ENCODE data around the gene AAK1. TPM values are rescaled to one million over a fixed set of nuclear protein-coding genes. Genes with fewer than 3 reads are reported as not detected.

The AAK1 gene
- total RNA-seq, 1 experiment from 2014 or later: 35.6 TPM

DNA sequence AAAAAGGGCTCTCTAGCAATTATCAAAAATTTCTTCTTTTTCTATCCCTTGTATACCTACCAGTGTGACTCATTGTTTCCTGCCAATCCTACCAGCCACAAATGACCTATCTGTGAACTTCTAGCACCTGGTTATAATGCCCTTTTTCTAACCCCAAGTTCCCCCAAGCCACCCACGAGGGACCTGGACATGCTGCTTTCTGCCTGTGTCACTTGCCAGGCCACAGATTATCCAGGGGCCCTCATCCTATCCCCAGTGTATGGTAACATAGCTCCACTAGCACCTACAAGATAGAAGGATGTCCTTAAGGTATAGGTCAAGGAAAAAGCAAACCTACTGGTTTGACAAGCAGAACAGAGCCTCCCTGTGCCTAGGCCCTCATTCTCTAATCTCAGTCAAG is 26.8 kb downstream of the AAK1 start:
- H3K4me1 Mint-ChIP-seq: no peaks in the 10 kb centered on the region
- H3K9me3 Mint-ChIP-seq: no peaks in the 10 kb centered on the region
- no peak for ATAC-seq
- ChIA-PET POLR2A (no interaction called here), CTCF (no interaction called here)
- TF ChIP-seq ZNF219 (CRISPR knock-in tag; IDR thresholded peaks at IDR 0.05; ENCODE audit: borderline replicate concordance) (no peak), NR2C2 (CRISPR knock-in tag; IDR thresholded peaks at IDR 0.05) (no peak), CREM (CRISPR knock-in tag; IDR thresholded peaks at IDR 0.05) (no peak), TCF7 (CRISPR knock-in tag; IDR thresholded peaks at IDR 0.05; ENCODE audit: low read depth) (no peak), JUN (CRISPR knock-in tag; IDR thresholded peaks at IDR 0.05) (no peak), GABPB1 (CRISPR knock-in tag; IDR thresholded peaks at IDR 0.05) (no peak), RORB (CRISPR knock-in tag; IDR thresholded peaks at IDR 0.05) (no peak), RELA (CRISPR knock-in tag; IDR thresholded peaks at IDR 0.05; ENCODE audit: borderline replicate concordance) (no peak), TP53 (CRISPR knock-in tag; IDR thresholded peaks at IDR 0.05) (no peak), NR3C1 (CRISPR knock-in tag; conservative IDR thresholded peaks at IDR 0.05; ENCODE audit: low read depth) (no peak)
- TF ChIP-seq, protein P1, sequence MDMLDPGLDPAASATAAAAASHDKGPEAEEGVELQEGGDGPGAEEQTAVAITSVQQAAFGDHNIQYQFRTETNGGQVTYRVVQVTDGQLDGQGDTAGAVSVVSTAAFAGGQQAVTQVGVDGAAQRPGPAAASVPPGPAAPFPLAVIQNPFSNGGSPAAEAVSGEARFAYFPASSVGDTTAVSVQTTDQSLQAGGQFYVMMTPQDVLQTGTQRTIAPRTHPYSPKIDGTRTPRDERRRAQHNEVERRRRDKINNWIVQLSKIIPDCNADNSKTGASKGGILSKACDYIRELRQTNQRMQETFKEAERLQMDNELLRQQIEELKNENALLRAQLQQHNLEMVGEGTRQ (CRISPR knock-in tag; IDR thresholded peaks at IDR 0.05): no peak
- TF ChIP-seq, protein P2, sequence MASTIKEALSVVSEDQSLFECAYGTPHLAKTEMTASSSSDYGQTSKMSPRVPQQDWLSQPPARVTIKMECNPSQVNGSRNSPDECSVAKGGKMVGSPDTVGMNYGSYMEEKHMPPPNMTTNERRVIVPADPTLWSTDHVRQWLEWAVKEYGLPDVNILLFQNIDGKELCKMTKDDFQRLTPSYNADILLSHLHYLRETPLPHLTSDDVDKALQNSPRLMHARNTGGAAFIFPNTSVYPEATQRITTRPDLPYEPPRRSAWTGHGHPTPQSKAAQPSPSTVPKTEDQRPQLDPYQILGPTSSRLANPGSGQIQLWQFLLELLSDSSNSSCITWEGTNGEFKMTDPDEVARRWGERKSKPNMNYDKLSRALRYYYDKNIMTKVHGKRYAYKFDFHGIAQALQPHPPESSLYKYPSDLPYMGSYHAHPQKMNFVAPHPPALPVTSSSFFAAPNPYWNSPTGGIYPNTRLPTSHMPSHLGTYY (CRISPR knock-in tag; IDR thresholded peaks at IDR 0.05): no peak
- TF ChIP-seq, protein P3, sequence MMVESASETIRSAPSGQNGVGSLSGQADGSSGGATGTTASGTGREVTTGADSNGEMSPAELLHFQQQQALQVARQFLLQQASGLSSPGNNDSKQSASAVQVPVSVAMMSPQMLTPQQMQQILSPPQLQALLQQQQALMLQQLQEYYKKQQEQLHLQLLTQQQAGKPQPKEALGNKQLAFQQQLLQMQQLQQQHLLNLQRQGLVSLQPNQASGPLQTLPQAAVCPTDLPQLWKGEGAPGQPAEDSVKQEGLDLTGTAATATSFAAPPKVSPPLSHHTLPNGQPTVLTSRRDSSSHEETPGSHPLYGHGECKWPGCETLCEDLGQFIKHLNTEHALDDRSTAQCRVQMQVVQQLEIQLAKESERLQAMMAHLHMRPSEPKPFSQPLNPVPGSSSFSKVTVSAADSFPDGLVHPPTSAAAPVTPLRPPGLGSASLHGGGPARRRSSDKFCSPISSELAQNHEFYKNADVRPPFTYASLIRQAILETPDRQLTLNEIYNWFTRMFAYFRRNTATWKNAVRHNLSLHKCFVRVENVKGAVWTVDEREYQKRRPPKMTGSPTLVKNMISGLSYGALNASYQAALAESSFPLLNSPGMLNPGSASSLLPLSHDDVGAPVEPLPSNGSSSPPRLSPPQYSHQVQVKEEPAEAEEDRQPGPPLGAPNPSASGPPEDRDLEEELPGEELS (CRISPR knock-in tag; IDR thresholded peaks at IDR 0.05): no peak
- TF ChIP-seq, protein P4, sequence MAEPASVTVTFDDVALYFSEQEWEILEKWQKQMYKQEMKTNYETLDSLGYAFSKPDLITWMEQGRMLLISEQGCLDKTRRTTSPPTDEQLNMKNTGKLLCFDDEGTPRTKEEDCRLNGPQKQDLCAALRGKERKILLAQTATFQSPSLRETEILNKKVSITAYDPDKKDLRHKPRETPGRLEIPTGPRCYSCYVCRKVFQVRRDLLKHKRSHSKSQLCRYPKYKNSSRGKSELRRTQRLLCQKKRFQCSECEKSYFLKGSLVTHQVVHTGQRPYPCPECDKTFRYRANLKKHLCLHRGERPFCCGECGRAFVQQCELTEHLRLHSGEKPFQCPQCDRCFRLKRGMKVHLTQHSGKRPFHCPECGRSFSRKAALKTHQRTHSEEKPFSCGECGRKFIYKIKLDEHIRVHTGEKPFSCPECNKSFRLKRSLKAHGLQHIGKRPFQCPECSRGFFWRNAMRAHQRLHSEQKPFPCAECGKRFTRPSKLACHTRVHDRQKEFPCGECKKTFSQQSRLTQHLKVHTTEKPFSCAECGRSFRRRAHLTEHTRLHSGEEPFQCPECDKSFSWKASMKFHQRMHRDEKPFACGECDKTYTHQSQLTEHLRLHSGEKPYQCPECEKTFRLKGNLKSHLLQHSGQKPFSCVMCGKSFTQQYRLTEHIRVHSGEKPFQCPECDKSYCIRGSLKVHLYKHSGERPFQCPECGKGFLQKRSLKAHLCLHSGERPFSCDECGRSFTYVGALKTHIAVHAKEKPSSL (CRISPR knock-in tag; conservative IDR thresholded peaks at IDR 0.05): no peak
- TF ChIP-seq, protein P5, sequence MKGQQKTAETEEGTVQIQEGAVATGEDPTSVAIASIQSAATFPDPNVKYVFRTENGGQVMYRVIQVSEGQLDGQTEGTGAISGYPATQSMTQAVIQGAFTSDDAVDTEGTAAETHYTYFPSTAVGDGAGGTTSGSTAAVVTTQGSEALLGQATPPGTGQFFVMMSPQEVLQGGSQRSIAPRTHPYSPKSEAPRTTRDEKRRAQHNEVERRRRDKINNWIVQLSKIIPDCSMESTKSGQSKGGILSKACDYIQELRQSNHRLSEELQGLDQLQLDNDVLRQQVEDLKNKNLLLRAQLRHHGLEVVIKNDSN (CRISPR knock-in tag; IDR thresholded peaks at IDR 0.05): no peak
- TF ChIP-seq, protein P6, sequence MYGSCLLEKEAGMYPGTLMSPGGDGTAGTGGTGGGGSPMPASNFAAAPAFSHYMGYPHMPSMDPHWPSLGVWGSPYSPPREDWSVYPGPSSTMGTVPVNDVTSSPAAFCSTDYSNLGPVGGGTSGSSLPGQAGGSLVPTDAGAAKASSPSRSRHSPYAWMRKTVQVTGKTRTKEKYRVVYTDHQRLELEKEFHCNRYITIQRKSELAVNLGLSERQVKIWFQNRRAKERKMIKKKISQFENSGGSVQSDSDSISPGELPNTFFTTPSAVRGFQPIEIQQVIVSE (CRISPR knock-in tag; IDR thresholded peaks at IDR 0.05; ENCODE audit: borderline replicate concordance): no peak
- no peak overlapping the region for H3K4me3 Mint-ChIP-seq
- H3K36me3 Mint-ChIP-seq: no peaks in the 10 kb centered on the region
- no peaks in the 10 kb centered on the region for H3K27me3 Mint-ChIP-seq (ENCODE audit: low read depth)
- no peak for DNase-seq (ENCODE audit: low spot score)
- H3K27ac Mint-ChIP-seq: no peak overlapping the region

DNA sequence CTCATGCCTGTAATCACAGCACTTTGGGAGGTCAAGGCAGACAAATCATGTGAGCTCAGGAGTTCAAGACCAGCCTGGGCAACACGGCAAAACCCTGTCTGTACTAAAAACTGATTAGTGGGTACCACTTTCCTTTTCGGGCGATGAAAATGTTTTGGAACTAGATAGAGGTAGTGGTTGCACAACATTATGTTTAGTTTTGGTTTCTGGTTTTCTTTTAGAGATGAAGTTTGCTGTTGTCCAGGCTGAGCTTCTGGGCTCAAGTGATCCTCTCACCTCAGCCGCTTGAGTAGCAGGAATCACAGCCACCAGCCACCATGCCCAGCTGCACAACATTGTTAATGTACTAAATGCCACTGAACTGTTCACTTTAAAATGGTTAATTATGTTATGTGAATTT is 27.6 kb downstream of the AAK1 start:
- H3K36me3 Mint-ChIP-seq: 0 out of 2 replicates have a peak, but pooled peaks cover 3% of the 10 kb centered on the region
- H3K27ac Mint-ChIP-seq: no peak overlapping the region
- DNase-seq (ENCODE audit: low spot score) (no peak), ATAC-seq (no peak)
- H3K4me3 Mint-ChIP-seq: no peak overlapping the region
- CTCF ChIA-PET: no interaction called here
- H3K4me1 Mint-ChIP-seq: no peaks in the 10 kb centered on the region
- no peaks in the 10 kb centered on the region for H3K27me3 Mint-ChIP-seq (ENCODE audit: low read depth)
- POLR2A ChIA-PET: no interaction called here
- H3K9me3 Mint-ChIP-seq: peaks cover 3% of the 10 kb centered on the region
- TF ChIP-seq ZNF423 (CRISPR knock-in tag; IDR thresholded peaks at IDR 0.05) (no peak), KAT7 (CRISPR knock-in tag; IDR thresholded peaks at IDR 0.05; ENCODE audit: borderline replicate concordance) (no peak), MXD4 (CRISPR knock-in tag; IDR thresholded peaks at IDR 0.05; ENCODE audit: borderline replicate concordance) (no peak), TCF7 (CRISPR knock-in tag; IDR thresholded peaks at IDR 0.05; ENCODE audit: low read depth) (no peak), NR2C2 (CRISPR knock-in tag; IDR thresholded peaks at IDR 0.05) (no peak)
- TF ChIP-seq, protein P7, sequence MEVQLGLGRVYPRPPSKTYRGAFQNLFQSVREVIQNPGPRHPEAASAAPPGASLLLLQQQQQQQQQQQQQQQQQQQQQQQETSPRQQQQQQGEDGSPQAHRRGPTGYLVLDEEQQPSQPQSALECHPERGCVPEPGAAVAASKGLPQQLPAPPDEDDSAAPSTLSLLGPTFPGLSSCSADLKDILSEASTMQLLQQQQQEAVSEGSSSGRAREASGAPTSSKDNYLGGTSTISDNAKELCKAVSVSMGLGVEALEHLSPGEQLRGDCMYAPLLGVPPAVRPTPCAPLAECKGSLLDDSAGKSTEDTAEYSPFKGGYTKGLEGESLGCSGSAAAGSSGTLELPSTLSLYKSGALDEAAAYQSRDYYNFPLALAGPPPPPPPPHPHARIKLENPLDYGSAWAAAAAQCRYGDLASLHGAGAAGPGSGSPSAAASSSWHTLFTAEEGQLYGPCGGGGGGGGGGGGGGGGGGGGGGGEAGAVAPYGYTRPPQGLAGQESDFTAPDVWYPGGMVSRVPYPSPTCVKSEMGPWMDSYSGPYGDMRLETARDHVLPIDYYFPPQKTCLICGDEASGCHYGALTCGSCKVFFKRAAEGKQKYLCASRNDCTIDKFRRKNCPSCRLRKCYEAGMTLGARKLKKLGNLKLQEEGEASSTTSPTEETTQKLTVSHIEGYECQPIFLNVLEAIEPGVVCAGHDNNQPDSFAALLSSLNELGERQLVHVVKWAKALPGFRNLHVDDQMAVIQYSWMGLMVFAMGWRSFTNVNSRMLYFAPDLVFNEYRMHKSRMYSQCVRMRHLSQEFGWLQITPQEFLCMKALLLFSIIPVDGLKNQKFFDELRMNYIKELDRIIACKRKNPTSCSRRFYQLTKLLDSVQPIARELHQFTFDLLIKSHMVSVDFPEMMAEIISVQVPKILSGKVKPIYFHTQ (CRISPR knock-in tag; IDR thresholded peaks at IDR 0.05): no peak
- TF ChIP-seq, protein P3 (CRISPR knock-in tag; IDR thresholded peaks at IDR 0.05): no peak
- TF ChIP-seq, protein P8, sequence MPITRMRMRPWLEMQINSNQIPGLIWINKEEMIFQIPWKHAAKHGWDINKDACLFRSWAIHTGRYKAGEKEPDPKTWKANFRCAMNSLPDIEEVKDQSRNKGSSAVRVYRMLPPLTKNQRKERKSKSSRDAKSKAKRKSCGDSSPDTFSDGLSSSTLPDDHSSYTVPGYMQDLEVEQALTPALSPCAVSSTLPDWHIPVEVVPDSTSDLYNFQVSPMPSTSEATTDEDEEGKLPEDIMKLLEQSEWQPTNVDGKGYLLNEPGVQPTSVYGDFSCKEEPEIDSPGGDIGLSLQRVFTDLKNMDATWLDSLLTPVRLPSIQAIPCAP (CRISPR knock-in tag; IDR thresholded peaks at IDR 0.05): no peak
